ENCODE results near the gene NDOR1.
"Not testable (repeated sequence)": the region's sequence is repeated elsewhere in the genome, so short reads cannot be mapped to it uniquely, and the experiment has no call there.

Gene NDOR1

DNA sequence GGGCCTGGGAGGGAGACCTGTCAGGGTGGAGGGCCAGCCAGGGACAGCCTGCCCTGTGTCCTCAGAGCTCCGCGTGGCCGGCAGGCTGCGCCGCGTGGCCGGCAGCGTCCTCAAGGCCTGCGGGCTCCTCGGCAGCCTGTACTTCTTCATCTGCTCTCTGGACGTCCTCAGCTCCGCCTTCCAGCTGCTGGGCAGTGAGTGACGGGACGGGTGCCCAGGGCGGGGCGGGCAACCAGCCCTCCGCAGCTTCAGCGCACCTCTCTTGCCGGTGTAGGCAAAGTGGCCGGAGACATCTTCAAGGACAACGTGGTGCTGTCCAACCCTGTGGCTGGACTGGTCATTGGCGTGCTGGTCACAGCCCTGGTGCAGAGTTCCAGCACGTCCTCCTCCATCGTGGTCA lies 27.0 kb downstream of the NDOR1 start:
- DNase-seq (ENCODE audit: low spot score) = no peak

DNA sequence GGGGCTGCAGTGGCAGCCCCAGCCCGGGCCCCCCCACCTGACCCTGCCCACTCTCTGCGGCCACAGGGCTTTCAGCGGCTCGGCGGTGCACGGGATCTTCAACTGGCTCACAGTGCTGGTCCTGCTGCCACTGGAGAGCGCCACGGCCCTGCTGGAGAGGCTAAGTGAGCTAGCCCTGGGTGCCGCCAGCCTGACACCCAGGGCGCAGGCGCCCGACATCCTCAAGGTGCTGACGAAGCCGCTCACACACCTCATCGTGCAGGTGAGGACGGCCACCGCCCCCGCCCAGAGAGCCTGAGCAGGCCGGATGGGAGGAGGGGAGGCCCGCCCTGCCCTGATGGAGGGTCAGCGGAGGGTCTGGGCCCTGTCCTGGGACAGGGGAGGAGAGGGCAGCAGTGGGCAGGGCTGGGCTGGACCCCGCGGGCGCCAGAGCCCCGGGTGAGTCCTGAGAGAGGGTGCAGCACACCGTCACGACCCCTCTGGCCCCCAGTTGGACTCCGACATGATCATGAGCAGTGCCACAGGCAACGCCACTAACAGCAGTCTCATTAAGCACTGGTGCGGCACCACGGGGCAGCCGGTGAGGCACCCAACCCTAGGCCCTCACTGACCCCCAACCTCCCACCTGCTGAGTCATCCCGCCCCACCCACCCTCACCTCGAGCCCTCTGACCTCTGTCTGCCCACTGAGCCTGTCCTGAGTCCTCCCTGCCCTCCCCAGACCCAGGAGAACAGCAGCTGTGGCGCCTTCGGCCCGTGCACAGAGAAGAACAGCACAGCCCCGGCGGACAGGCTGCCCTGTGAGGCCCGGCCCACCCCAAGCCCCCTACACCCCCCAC lies 27.9 kb downstream of the NDOR1 start:
- DNase-seq (ENCODE audit: low spot score) = no peak

DNA sequence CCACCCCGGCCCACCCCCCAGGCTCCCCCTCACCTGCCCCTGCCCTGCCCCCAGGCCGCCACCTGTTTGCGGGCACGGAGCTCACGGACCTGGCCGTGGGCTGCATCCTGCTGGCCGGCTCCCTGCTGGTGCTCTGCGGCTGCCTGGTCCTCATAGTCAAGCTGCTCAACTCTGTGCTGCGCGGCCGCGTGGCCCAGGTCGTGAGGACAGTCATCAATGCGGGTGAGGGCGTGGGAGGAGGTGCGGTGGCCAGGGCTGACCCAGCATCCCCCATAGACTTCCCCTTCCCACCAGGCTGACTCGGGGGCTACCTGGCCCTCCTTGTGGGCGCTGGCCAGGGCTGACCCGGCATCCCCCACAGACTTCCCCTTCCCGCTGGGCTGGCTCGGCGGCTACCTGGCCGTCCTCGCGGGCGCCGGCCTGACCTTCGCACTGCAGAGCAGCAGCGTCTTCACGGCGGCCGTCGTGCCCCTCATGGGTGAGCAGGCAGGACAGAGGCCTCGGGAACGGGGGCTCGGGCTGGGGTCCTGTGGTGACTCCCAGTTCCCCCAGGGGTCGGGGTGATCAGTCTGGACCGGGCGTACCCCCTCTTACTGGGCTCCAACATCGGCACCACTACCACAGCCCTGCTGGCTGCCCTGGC lies 28.7 kb downstream of the NDOR1 start:
- no peak for DNase-seq (ENCODE audit: low spot score)

DNA sequence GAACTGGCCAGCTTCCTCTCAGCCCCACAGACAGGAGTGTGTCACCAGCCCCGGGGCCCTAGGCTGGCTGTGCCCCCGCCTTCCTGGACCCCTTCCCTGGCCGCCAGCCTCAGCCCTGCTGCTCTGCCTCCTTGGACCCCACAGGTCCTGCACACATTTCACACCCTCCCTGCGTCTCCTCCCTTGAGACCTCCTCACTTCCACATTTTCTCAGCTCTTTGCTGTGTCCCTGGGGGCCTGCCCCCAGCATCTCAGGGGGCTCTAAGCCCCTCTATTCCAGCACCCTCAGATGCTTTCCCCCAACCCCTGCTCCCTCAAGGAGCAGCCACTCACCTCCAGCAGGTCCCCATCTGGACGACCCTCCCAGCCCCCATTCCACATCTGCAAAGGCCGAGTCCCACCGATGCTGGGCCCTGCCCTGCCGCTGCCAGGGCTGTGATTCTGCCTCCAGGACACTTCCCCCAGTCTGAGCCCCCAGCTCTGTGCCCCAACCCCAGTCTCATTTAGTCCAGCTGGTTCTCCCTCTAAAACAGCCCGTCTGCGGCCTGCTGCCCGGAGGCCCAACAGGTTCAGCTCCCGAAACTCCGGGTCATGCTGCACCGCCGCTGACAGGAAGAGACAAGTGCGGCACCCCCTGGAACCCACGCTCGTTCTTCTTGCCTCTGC lies 29.4 kb downstream of the NDOR1 start:
- DNase-seq (ENCODE audit: low spot score) = no peak

DNA sequence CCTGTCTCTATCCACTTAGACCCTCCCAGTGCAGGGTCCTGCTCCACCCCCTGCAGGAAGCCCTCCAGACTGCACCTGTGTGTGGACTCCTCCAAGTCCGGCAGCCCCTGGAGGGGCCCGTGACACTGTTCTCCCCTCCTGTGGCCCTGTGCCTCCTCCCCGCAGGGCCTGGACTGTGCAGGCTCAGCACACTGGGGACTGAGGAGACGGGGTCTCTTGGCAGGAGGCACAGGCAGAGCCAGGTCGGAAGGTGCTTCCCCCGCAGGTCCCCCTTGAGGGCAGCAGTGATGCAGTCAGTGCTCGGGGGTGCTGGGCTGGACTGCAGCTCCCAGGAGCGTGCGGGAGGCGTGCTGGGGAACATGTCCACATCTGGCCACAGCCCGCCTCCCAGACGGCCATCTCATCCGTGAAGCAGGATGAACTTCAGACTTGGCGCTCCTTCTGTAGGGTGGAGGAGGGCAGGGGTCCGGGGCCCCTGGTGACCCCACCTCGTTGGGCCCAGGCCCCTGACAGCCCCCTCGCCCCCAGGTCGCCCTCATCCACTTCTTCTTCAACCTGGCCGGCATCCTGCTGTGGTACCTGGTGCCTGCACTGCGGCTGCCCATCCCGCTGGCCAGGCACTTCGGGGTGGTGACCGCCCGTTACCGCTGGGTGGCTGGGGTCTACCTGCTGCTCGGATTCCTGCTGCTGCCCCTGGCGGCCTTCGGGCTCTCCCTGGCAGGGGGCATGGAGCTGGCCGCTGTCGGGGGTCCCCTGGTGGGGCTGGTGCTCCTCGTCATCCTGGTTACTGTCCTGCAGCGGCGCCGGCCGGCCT lies 30.1 kb downstream of the NDOR1 start:
- no peak for DNase-seq (ENCODE audit: low spot score)

DNA sequence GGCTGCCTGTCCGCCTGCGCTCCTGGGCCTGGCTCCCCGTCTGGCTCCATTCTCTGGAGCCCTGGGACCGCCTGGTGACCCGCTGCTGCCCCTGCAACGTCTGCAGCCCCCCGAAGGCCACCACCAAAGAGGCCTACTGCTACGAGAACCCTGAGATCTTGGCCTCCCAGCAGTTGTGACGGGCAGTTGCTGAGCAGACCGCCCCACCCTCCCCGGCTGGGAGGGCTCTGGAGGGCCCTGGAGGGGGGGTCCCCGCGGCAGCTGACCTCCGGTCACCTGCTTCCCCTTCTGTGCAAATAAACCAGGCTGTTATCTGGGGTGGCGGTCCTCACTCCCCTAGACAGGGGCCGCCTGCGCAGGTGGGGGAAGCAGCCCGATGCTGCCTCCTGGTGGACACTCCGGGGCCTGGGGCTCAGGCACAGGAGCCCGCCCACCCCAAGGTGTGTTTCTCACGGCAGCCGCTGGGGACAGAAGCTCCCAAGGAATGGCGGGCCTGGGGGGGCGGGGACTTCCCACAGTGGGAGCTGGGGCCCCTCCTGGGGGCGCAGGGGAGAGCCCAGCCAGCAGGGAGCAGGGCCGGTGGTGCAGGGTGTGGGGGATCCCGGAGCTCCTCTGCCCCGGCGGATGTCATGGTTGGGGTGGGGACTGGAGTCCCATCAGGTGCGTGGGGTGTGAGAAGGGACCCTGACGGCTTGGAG lies 30.9 kb downstream of the NDOR1 start:
- DNase-seq (ENCODE audit: low spot score) = peak; percentile 88

- no peak for DNase-seq (ENCODE audit: low spot score)
Measured at GRCh38 chr9:137236936-137237421, 31.5 kb downstream of the NDOR1 start.

DNA sequence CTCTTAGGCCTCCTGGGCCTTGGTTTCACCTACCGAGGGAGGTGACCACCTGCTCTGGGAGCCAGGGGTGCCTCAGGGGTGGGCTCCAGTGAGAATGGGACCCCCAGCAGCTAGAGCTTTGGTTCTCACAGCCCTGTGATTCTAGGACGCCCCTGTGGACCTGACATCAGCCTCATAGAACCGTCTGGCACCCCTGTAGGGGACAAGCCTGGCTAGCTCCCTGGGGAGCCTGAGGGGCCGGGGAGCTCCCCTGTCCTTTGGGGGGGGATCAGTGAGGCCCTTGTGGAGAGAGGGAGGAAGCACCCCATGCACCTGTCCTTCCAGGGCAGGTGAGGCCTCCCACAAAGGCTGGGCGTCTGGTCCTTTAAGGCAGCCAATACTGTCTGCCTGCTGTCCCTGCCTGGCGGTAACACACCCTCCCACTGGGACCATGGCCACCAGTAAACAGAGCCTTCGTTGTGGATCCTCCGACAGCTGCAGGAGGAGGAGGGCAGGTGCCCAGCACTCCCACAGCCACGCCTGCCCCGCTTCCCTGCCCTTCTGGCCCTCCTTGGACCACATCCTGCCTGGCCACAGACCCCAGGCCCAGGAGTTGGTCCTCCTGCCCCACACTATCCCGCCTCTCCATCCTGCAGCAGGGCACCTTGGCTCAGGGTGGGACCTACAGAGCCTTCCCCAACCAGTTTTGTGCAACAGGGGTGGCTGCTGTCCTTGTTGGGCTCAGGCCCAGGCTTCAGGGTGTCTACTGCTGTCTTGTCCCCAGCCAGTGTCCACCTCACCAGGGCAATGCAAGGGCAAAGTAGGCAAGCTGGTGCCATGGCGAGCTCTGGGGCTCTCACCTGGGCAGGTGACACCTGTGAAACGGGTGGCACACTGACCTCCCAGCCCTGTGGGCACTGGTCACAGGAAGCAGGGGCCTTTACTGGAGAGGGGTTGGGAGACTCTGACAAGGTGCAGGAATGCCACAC lies 32.5 kb downstream of the NDOR1 start:
- DNase-seq (ENCODE audit: low spot score) = no peak

GRCh38 chr9:137239541-137240200 lies 34.2 kb downstream of the NDOR1 start:
- DNase-seq (ENCODE audit: low spot score) = not testable (repeated sequence)

DNA sequence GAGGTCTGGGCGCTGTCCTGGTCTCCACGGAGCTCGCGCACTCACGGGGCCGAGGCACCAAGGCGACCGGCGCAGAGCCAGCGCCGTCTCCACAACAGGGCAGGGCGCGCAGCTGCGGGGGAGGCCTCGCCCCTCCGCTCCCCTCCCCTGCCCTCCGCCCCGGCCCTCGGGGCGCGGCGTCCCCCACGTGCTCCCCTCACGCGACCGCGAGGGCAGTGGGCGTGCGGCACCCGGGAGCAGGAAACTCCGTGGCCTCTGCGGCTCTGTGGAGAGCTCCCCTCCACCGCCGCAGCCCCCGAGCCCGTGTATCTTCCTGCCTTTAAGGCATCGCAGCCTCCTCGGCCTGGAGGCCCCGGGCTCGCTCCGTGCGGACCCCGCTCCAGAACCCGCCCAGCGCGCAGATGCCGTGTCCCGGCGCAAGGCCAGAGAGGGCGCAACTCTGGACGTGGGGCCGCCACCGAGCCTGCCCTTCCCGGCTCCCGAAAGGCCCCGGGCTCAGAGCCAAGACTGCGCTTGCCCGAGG lies 34.9 kb downstream of the NDOR1 start:
- DNase-seq (ENCODE audit: low spot score) = peak; percentile 61

DNA sequence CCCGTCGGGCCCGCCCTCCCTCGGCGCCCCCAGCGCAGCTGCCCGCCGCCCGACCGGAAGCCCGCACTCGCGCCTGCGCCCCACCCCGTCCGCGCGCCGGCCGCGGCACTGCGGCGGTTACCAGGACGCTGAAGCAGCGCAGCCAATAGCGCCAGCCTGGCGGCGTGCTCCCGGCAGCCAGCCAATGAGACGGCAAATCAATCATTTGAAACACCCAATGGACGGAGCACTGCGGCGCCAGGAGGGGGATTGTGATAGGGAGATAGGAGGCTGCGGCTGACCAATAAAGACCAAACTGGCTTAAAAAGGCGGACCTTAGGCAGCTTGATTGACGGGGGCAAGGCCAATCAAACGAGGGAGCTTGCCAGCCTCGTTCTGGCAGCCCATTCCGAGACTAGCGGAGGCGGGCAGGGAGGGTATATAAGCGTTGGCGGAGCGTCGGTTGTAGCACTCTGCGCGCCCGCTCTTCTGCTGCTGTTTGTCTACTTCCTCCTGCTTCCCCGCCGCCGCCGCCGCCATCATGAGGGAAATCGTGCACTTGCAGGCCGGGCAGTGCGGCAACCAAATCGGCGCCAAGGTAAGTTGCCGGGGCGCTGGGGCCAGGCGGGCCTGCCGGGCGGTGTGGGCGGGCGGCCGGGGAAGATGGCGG lies 35.5 kb downstream of the NDOR1 start, which contains the start of gene TUBB4B:
TUBB4B (plus strand) TSS at position 447 of the 649 bp plus-strand sequence; CDS start at position 521, 74 bp downstream.
- peak; percentile 100 for DNase-seq (ENCODE audit: low spot score)

- no peak for DNase-seq (ENCODE audit: low spot score)
Measured at GRCh38 chr9:137241490-137242268, 36.2 kb downstream of the NDOR1 start.

- no peak for DNase-seq (ENCODE audit: low spot score)
Measured at GRCh38 chr9:137242269-137243203, 37.0 kb downstream of the NDOR1 start.

DNA sequence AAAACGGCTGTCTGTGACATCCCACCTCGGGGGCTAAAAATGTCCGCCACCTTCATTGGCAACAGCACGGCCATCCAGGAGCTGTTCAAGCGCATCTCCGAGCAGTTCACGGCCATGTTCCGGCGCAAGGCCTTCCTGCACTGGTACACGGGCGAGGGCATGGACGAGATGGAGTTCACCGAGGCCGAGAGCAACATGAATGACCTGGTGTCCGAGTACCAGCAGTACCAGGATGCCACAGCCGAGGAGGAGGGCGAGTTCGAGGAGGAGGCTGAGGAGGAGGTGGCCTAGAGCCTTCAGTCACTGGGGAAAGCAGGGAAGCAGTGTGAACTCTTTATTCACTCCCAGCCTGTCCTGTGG lies 37.7 kb downstream of the NDOR1 start:
- DNase-seq (ENCODE audit: low spot score) = not testable (repeated sequence)

- DNase-seq (ENCODE audit: low spot score) = no peak
Measured at GRCh38 chr9:137243626-137244485, 38.4 kb downstream of the NDOR1 start.
